GM11168 (cell line): Measurements from ENCODE around the gene TFPI.

Experiments used
- in situ Hi-C: fragments of 300-500 bp; cut with MboI; formaldehyde crosslinking; loops from one replicate; pipeline ENCODE4 v1.12.0; 2022; ENCODE audit warnings: low sequenced_read_pairs; ENCODE audit not compliant: unreplicated experiment

Gene TFPI

GRCh38 chr2:187509667-187510417, 44.4 kb downstream of the TFPI start:
- in situ Hi-C loops: no loop called here

- in situ Hi-C loops: no loop called here
These were observed 47.8 kb downstream of the TFPI start for GRCh38 chr2:187506416-187506815.

- in situ Hi-C loops: no loop called here
These were observed 49.1 kb downstream of the TFPI start for GRCh38 chr2:187505065-187505672.

- in situ Hi-C loops: no loop called here
These were observed 49.8 kb downstream of the TFPI start for GRCh38 chr2:187504312-187504921.

- in situ Hi-C loops: no loop called here
These were observed 50.5 kb downstream of the TFPI start for GRCh38 chr2:187503700-187504099.

GRCh38 chr2:187502467-187502866, 51.8 kb downstream of the TFPI start:
- in situ Hi-C loops: no loop called here

- in situ Hi-C loops: no loop called here
These were observed 53.5 kb downstream of the TFPI start for GRCh38 chr2:187500585-187501359.

- in situ Hi-C loops: no loop called here
These were observed 54.2 kb downstream of the TFPI start for GRCh38 chr2:187499941-187500532.

GRCh38 chr2:187497858-187498463, 56.3 kb downstream of the TFPI start:
- in situ Hi-C loops: no loop called here

- in situ Hi-C loops: no loop called here
These were observed 57.1 kb downstream of the TFPI start for GRCh38 chr2:187497140-187497539.

- in situ Hi-C loops: no loop called here
These were observed 58.9 kb downstream of the TFPI start for GRCh38 chr2:187495324-187495723.

- in situ Hi-C loops: no loop called here
These were observed 60.2 kb downstream of the TFPI start for GRCh38 chr2:187493877-187494568.

- in situ Hi-C loops: no loop called here
These were observed 61.1 kb downstream of the TFPI start for GRCh38 chr2:187493180-187493579.

GRCh38 chr2:187486241-187486640, 68.0 kb downstream of the TFPI start:
- in situ Hi-C loops: no loop called here

GRCh38 chr2:187485523-187485922, 68.7 kb downstream of the TFPI start:
- in situ Hi-C loops: no loop called here

- in situ Hi-C loops: no loop called here
These were observed 70.7 kb downstream of the TFPI start for GRCh38 chr2:187483537-187483936.

GRCh38 chr2:187482796-187483195, 71.4 kb downstream of the TFPI start:
- in situ Hi-C loops: no loop called here

- in situ Hi-C loops: no loop called here
These were observed 72.7 kb downstream of the TFPI start for GRCh38 chr2:187481543-187481942.

- in situ Hi-C loops: no loop called here
These were observed 75.5 kb downstream of the TFPI start for GRCh38 chr2:187478719-187479118.
